Measurements from ENCODE around the gene CST9L. TPM values are rescaled to one million over a fixed set of nuclear protein-coding genes. Genes with fewer than 3 reads are reported as not detected.

Gene CST9L
- total and polyA plus RNA-seq, 2 of the 13 experiments (the other 11 are each of a cell fraction or from before 2014, with no cell fraction given): 0.15 TPM; not detected in 1

DNA sequence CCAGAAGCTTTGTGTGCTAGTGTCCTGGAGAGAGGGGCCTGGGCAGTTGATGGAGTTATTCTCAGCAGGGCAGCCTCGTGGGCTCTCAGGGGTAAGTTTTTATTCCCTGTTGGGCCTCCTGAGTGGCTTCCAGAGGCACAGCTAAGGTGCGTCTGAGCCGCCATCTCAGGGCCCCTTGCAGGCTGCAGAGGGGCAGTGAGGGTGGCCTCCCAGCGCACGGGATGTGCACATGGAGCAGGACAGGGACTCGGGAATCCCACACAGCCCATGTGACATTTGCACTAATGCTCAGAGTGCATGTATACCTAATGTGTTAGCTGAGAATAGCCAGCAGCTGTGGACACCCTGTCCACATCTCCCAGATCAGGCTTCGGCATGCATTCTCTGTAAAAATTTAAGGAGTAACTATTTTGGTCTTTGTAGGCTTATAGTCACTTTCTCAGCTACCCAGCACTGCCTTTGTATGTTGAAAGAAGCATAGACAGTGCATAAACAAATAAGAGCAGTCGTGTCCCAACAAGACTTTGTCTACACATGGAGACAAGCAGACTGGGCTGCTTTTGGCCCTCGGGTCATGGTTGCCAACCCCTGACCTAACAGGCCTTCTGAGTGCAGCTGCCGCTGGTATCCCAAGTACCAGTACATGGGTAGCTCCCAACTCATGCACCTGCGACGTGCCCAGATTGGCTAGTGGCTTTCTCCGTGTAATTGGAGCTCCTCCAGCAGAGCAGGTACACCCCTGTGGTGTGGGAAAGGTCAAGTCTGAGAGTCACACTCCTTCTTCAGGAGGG is 18.6 kb upstream of the CST9L start (continued):
- peak; percentile 55; the same call in 1 of the 2 replicates for TF ChIP-seq ZNF543 (CRISPR knock-in tag; IDR thresholded peaks at IDR 0.05)
- TF ChIP-seq, protein P1, sequence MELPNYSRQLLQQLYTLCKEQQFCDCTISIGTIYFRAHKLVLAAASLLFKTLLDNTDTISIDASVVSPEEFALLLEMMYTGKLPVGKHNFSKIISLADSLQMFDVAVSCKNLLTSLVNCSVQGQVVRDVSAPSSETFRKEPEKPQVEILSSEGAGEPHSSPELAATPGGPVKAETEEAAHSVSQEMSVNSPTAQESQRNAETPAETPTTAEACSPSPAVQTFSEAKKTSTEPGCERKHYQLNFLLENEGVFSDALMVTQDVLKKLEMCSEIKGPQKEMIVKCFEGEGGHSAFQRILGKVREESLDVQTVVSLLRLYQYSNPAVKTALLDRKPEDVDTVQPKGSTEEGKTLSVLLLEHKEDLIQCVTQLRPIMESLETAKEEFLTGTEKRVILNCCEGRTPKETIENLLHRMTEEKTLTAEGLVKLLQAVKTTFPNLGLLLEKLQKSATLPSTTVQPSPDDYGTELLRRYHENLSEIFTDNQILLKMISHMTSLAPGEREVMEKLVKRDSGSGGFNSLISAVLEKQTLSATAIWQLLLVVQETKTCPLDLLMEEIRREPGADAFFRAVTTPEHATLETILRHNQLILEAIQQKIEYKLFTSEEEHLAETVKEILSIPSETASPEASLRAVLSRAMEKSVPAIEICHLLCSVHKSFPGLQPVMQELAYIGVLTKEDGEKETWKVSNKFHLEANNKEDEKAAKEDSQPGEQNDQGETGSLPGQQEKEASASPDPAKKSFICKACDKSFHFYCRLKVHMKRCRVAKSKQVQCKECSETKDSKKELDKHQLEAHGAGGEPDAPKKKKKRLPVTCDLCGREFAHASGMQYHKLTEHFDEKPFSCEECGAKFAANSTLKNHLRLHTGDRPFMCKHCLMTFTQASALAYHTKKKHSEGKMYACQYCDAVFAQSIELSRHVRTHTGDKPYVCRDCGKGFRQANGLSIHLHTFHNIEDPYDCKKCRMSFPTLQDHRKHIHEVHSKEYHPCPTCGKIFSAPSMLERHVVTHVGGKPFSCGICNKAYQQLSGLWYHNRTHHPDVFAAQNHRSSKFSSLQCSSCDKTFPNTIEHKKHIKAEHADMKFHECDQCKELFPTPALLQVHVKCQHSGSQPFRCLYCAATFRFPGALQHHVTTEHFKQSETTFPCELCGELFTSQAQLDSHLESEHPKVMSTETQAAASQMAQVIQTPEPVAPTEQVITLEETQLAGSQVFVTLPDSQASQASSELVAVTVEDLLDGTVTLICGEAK (IDR thresholded peaks at IDR 0.05): no peak
- TF ChIP-seq, protein P1 (CRISPR knock-in tag; IDR thresholded peaks at IDR 0.05): peak; percentile 55; the same call in 1 of the 2 replicates
- TF ChIP-seq, protein P2, sequence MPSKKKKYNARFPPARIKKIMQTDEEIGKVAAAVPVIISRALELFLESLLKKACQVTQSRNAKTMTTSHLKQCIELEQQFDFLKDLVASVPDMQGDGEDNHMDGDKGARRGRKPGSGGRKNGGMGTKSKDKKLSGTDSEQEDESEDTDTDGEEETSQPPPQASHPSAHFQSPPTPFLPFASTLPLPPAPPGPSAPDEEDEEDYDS (CRISPR knock-in tag; IDR thresholded peaks at IDR 0.05): no peak; the same call in 1 of the 2 replicates
- TF ChIP-seq RBAK (CRISPR knock-in tag; IDR thresholded peaks at IDR 0.05): peak; percentile 36; the same call in 1 of the 2 replicates
- TF ChIP-seq, protein P3, sequence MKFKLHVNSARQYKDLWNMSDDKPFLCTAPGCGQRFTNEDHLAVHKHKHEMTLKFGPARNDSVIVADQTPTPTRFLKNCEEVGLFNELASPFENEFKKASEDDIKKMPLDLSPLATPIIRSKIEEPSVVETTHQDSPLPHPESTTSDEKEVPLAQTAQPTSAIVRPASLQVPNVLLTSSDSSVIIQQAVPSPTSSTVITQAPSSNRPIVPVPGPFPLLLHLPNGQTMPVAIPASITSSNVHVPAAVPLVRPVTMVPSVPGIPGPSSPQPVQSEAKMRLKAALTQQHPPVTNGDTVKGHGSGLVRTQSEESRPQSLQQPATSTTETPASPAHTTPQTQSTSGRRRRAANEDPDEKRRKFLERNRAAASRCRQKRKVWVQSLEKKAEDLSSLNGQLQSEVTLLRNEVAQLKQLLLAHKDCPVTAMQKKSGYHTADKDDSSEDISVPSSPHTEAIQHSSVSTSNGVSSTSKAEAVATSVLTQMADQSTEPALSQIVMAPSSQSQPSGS (CRISPR knock-in tag; IDR thresholded peaks at IDR 0.05): no peak; the same call in 1 of the 2 replicates
- TF ChIP-seq, protein P4, sequence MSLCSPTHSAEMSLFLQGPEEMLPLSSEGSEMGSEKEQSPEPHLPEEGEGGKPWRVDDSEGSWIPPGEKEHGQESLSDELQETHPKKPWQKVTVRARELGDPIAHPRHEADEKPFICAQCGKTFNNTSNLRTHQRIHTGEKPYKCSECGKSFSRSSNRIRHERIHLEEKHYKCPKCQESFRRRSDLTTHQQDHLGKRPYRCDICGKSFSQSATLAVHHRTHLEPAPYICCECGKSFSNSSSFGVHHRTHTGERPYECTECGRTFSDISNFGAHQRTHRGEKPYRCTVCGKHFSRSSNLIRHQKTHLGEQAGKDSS (CRISPR knock-in tag; IDR thresholded peaks at IDR 0.05; ENCODE audit: borderline replicate concordance, low read depth): peak; percentile 72; the same call in 1 of the 2 replicates
- TF ChIP-seq RBM39 (IDR thresholded peaks at IDR 0.05; ENCODE audit: low read depth, low read length, poor library complexity, severe bottlenecking): peak; percentile 10
- TF ChIP-seq, protein P5, sequence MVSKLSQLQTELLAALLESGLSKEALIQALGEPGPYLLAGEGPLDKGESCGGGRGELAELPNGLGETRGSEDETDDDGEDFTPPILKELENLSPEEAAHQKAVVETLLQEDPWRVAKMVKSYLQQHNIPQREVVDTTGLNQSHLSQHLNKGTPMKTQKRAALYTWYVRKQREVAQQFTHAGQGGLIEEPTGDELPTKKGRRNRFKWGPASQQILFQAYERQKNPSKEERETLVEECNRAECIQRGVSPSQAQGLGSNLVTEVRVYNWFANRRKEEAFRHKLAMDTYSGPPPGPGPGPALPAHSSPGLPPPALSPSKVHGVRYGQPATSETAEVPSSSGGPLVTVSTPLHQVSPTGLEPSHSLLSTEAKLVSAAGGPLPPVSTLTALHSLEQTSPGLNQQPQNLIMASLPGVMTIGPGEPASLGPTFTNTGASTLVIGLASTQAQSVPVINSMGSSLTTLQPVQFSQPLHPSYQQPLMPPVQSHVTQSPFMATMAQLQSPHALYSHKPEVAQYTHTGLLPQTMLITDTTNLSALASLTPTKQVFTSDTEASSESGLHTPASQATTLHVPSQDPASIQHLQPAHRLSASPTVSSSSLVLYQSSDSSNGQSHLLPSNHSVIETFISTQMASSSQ (IDR thresholded peaks at IDR 0.05; ENCODE audit: low read depth): no peak
- TF ChIP-seq, protein P5 (CRISPR knock-in tag; IDR thresholded peaks at IDR 0.05; ENCODE audit: borderline replicate concordance): peak; percentile 69; the same call in 1 of the 2 replicates
- TF ChIP-seq ZNF570 (CRISPR knock-in tag; IDR thresholded peaks at IDR 0.05; ENCODE audit: borderline replicate concordance): no peak
